Hematopoietic multipotent progenitor cell treated with erythropoietin and hydrocortisone succinate and interleukin-3 and kit ligand, for 15 days (in vitro differentiated cells): ENCODE results near the gene RAB11FIP4.

Experiments
- DNase-seq: peaks from one replicate; pipeline ENCODE4 v3.0.0-alpha.2; 2015; ENCODE audit warnings: low spot score

Gene RAB11FIP4

GRCh38 chr17:31487648-31488263 lies 96.3 kb downstream of the RAB11FIP4 start:
- DNase-seq = peak; percentile 93

- peak; percentile 26 for DNase-seq
Observed at GRCh38 chr17:31488264-31488981, 96.9 kb downstream of the RAB11FIP4 start.

- peak; percentile 30 for DNase-seq
Observed at GRCh38 chr17:31488982-31489294, 97.5 kb downstream of the RAB11FIP4 start.

- peak; percentile 50 for DNase-seq
Observed at GRCh38 chr17:31489295-31490018, 98.0 kb downstream of the RAB11FIP4 start.

- no peak for DNase-seq
Observed at GRCh38 chr17:31490019-31490650, 98.7 kb downstream of the RAB11FIP4 start.

- DNase-seq = peak; percentile 81
Observed at GRCh38 chr17:31490671-31491375, 99.3 kb downstream of the RAB11FIP4 start.

GRCh38 chr17:31491376-31492131 lies 100.1 kb downstream of the RAB11FIP4 start:
- no peak for DNase-seq

GRCh38 chr17:31492206-31492605 lies 100.7 kb downstream of the RAB11FIP4 start:
- peak; percentile 38 for DNase-seq

- peak; percentile 57 for DNase-seq
Observed at GRCh38 chr17:31492880-31493655, 101.6 kb downstream of the RAB11FIP4 start.

GRCh38 chr17:31493656-31494155 lies 102.2 kb downstream of the RAB11FIP4 start:
- no peak for DNase-seq

GRCh38 chr17:31494259-31495021 lies 103.0 kb downstream of the RAB11FIP4 start:
- peak; percentile 18 for DNase-seq

- DNase-seq = peak; percentile 88
Observed at GRCh38 chr17:31495022-31495885, 103.8 kb downstream of the RAB11FIP4 start.

- DNase-seq = no peak
Observed at GRCh38 chr17:31496097-31496496, 104.6 kb downstream of the RAB11FIP4 start.

GRCh38 chr17:31496601-31497000 lies 105.1 kb downstream of the RAB11FIP4 start:
- DNase-seq = no peak

GRCh38 chr17:31497431-31497830 lies 106.0 kb downstream of the RAB11FIP4 start:
- DNase-seq = no peak

GRCh38 chr17:31497994-31498826 lies 106.7 kb downstream of the RAB11FIP4 start:
- no peak for DNase-seq

- DNase-seq = no peak
Observed at GRCh38 chr17:31499771-31500554, 108.5 kb downstream of the RAB11FIP4 start.
